HCT116 (cell line): ENCODE results near the gene ZNF747.

Source experiments
- ELF1 ChIP-seq: IDR thresholded peaks from 2 replicates; pipeline ENCODE4 v1.6.1; 2012; ENCODE audit warnings: low read depth, borderline replicate concordance
- EZH2phosphoT487 ChIP-seq: fragments of 200-600 bp; IDR thresholded peaks from 2 replicates; pipeline ENCODE4 v1.6.1; 2018; ENCODE audit warnings: antibody characterized with exemption, borderline replicate concordance
- POLR2A ChIP-seq: IDR thresholded peaks from 2 replicates; pipeline ENCODE4 v1.7.0; 2011; ENCODE audit warnings: borderline replicate concordance; ENCODE audit not compliant: insufficient read depth, insufficient read length; ENCODE audit errors: extremely low read depth
- POLR2AphosphoS5 ChIP-seq: IDR thresholded peaks from 2 replicates; pipeline ENCODE4 v1.6.1; 2011; ENCODE audit warnings: mild to moderate bottlenecking, low read depth, low read length, moderate library complexity
- TF ChIP-seq, protein P1 (sequence below): IDR thresholded peaks from 2 replicates; pipeline ENCODE4 v1.6.1; 2012
- TF ChIP-seq, protein P2 (sequence below), 3 experiments: fragments of 200-600 bp in 1 of 3; sonication (generic) in 1 of 3; IDR thresholded peaks in 2 of 3; conservative IDR thresholded peaks in 1 of 3; 2 replicates each; pipeline ENCODE4 v1.5.1; 2012 to 2017; ENCODE audit warnings: low read depth in 2 of 3, low read length in 2 of 3, antibody characterized with exemption in 1 of 3, borderline replicate concordance in 1 of 3, control low read depth in 1 of 3, mild to moderate bottlenecking in 1 of 3, mixed read lengths in 1 of 3, mixed run types in 1 of 3, moderate library complexity in 1 of 3; ENCODE audit not compliant: insufficient read depth in 1 of 3

DNA sequence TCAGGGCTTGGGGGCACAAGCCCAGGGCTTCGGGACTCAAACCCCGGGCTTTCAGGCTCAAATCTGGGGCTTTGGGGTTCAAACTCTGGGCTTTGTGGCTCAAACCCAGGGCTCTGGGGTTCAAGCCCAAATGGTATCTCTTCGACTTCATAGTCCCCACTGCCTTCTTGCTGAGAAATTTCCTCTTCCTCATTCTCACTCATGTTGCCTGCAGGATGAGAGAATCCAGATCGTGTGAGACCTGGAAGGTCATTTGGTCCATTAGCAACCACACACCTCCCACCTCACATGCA lies 8.9 kb downstream of the ZNF747 start:
- TF ChIP-seq, protein P1, sequence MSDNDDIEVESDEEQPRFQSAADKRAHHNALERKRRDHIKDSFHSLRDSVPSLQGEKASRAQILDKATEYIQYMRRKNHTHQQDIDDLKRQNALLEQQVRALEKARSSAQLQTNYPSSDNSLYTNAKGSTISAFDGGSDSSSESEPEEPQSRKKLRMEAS, result no peak
- TF ChIP-seq POLR2AphosphoS5 (no peak), POLR2A (no peak), ELF1 (no peak), EZH2phosphoT487 (no peak)
- TF ChIP-seq, protein P2, sequence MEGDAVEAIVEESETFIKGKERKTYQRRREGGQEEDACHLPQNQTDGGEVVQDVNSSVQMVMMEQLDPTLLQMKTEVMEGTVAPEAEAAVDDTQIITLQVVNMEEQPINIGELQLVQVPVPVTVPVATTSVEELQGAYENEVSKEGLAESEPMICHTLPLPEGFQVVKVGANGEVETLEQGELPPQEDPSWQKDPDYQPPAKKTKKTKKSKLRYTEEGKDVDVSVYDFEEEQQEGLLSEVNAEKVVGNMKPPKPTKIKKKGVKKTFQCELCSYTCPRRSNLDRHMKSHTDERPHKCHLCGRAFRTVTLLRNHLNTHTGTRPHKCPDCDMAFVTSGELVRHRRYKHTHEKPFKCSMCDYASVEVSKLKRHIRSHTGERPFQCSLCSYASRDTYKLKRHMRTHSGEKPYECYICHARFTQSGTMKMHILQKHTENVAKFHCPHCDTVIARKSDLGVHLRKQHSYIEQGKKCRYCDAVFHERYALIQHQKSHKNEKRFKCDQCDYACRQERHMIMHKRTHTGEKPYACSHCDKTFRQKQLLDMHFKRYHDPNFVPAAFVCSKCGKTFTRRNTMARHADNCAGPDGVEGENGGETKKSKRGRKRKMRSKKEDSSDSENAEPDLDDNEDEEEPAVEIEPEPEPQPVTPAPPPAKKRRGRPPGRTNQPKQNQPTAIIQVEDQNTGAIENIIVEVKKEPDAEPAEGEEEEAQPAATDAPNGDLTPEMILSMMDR (IDR thresholded peaks at IDR 0.05 in 2 of 3, conservative IDR thresholded peaks at IDR 0.05 in 1 of 3; ENCODE audit: borderline replicate concordance in 1 of 3, insufficient read depth in 1 of 3, low read depth in 2 of 3, low read length in 2 of 3), result no peak
